K562 (cell line): ENCODE data around the gene DYRK4. TPM values are rescaled to one million over a fixed set of nuclear protein-coding genes. Genes with fewer than 3 reads are reported as not detected.
A peak's percentile ranks its signal among the peaks of the same experiment; 100 is the strongest.

Experiments
- ATF1 ChIP-seq, 2 experiments: fragments of 450-650 bp in 1 of 2; IDR thresholded peaks; 2 replicates each; pipeline ENCODE4 v1.6.1; 2016; ENCODE audit warnings: missing compliant biosample characterization in 1 of 2, missing genetic modification characterization in 1 of 2
- BRF1 ChIP-seq: IDR thresholded peaks from 3 replicates; pipeline ENCODE4 v1.6.1; 2011; ENCODE audit warnings: borderline replicate concordance, mild to moderate bottlenecking; ENCODE audit not compliant: insufficient read length; ENCODE audit errors: extremely low read depth
- CSDE1 ChIP-seq, 2 experiments: fragments of 450-650 bp; IDR thresholded peaks; 2 replicates each; pipeline ENCODE4 v1.6.1; 2016; ENCODE audit warnings: mild to moderate bottlenecking in 1 of 2
- ESRRA ChIP-seq: fragments of 450-650 bp; IDR thresholded peaks from 2 replicates; pipeline ENCODE4 v1.6.1; 2014; ENCODE audit warnings: low read depth, mild to moderate bottlenecking, moderate library complexity, borderline replicate concordance
- GTF2E2 ChIP-seq: fragments of 200-800 bp; sonication (Bioruptor generic); IDR thresholded peaks from 2 replicates; pipeline ENCODE4 v1.6.1; 2016; ENCODE audit warnings: missing genetic modification characterization, missing compliant biosample characterization
- HNRNPLL ChIP-seq: fragments of 200-400 bp; formaldehyde crosslinking; IDR thresholded peaks from 2 replicates; pipeline ENCODE4 v1.6.1; 2017; ENCODE audit warnings: low read length, low read depth, mild to moderate bottlenecking; ENCODE audit not compliant: poor library complexity, severe bottlenecking
- NCOA1 ChIP-seq: fragments of 450-650 bp; IDR thresholded peaks from 2 replicates; pipeline ENCODE4 v1.6.1; 2016; ENCODE audit warnings: low read depth
- NONO ChIP-seq, 2 experiments: fragments of 200-400 bp in 1 of 2; fragments of 450-650 bp in 1 of 2; formaldehyde crosslinking in 1 of 2; IDR thresholded peaks; 2 replicates each; pipeline ENCODE4 v1.6.1; 2017; ENCODE audit warnings: low read depth in 2 of 2, mild to moderate bottlenecking in 2 of 2, moderate library complexity in 2 of 2, low read length in 1 of 2
- OTX1 ChIP-seq: fragments of 450-650 bp; formaldehyde crosslinking; IDR thresholded peaks from 2 replicates; pipeline ENCODE4 v1.4.0; 2022; ENCODE audit warnings: mild to moderate bottlenecking
- PHF20 ChIP-seq: fragments of 450-650 bp; IDR thresholded peaks from 2 replicates; pipeline ENCODE4 v1.6.1; 2018; ENCODE audit not compliant: partially characterized antibody
- SNIP1 ChIP-seq: fragments of 450-650 bp; IDR thresholded peaks from 2 replicates; pipeline ENCODE4 v1.7.1; 2017; ENCODE audit warnings: low read depth, mild to moderate bottlenecking
- SOX6 ChIP-seq: fragments of 450-650 bp; IDR thresholded peaks from 2 replicates; pipeline ENCODE4 v1.6.1; 2014; ENCODE audit warnings: mild to moderate bottlenecking
- TAF9B ChIP-seq: fragments of 450-650 bp; IDR thresholded peaks from 2 replicates; pipeline ENCODE4 v1.6.1; 2018; ENCODE audit warnings: mild to moderate bottlenecking; ENCODE audit not compliant: partially characterized antibody
- TSC22D4 ChIP-seq: fragments of 450-650 bp; IDR thresholded peaks from 2 replicates; pipeline ENCODE4 v1.6.1; 2016; ENCODE audit warnings: missing genetic modification characterization, missing biosample characterization, control low read depth
- ZBTB7A ChIP-seq: IDR thresholded peaks from 2 replicates; pipeline ENCODE4 v1.6.1; 2011; ENCODE audit warnings: low read depth, mild to moderate bottlenecking, low read length, moderate library complexity, borderline replicate concordance; ENCODE audit not compliant: control insufficient read depth
- ZC3H4 ChIP-seq: sonication (generic); formaldehyde crosslinking; IDR thresholded peaks from 2 replicates; pipeline ENCODE4 v1.9.0; 2021; ENCODE audit warnings: missing genetic modification reagents, borderline replicate concordance
- ZNF76 ChIP-seq: fragments of 250-450 bp; sonication (Bioruptor Pico); IDR thresholded peaks from 2 replicates; pipeline ENCODE4 v1.4.0; 2020; ENCODE audit warnings: mild to moderate bottlenecking, moderate library complexity, borderline replicate concordance
- polyA plus RNA-seq, 8 experiments: library from polyadenylated mRNA; depleted of rRNA in 4 of 8; stranded (reverse) in 5 of 8; unstranded in 3 of 8; fragments of >200 nt; fragmentation: Nextera tagmentation in 2 of 8; fragmentation: Illumina TruSeq in 1 of 8; extraction: Ambion mirVana in 2 of 8; extraction: Trizol in 1 of 8; gene quantifications; 2 replicates each; pipeline versions ENCODE4 v1.2.1 to v1.2.3, GENCODE V29; 2011 to 2014; ENCODE audit warnings: inconsistent platforms in 1 of 8, missing spikeins in 1 of 8
- total RNA-seq, 7 experiments: library from RNA; depleted of rRNA in 6 of 7; stranded (reverse); fragments of >200 nt in 6 of 7; fragmentation: Illumina TruSeq in 2 of 7; extraction: Trizol in 2 of 7; gene quantifications; 2 replicates each; pipeline versions ENCODE4 v1.2.1 to v1.2.3, GENCODE V29; 2011 to 2021; ENCODE audit warnings: low replicate concordance in 1 of 7
- TF ChIP-seq, protein P1 (sequence below): sonication (generic); formaldehyde crosslinking; IDR thresholded peaks from 2 replicates; pipeline ENCODE4 v1.8.0; 2022; ENCODE audit warnings: missing genetic modification reagents, mild to moderate bottlenecking, moderate library complexity, borderline replicate concordance
- TF ChIP-seq, protein P2 (sequence below): sonication (generic); formaldehyde crosslinking; IDR thresholded peaks from 2 replicates; pipeline ENCODE4 v1.8.0; 2022; ENCODE audit warnings: mild to moderate bottlenecking, missing genetic modification reagents
- TF ChIP-seq, protein P3 (sequence below), 2 experiments: IDR thresholded peaks; 2 replicates each; pipeline ENCODE4 v1.6.1; 2011; ENCODE audit warnings: borderline replicate concordance in 1 of 2, control low read depth in 1 of 2, low read depth in 1 of 2, low read length in 1 of 2, mild to moderate bottlenecking in 1 of 2, mixed read lengths in 1 of 2, moderate library complexity in 1 of 2; ENCODE audit not compliant: insufficient read depth in 1 of 2, insufficient read length in 1 of 2, poor library complexity in 1 of 2, severe bottlenecking in 1 of 2; ENCODE audit errors: extremely low read depth in 1 of 2

The DYRK4 gene
- total and polyA plus RNA-seq, 9 of the 15 experiments (the other 6 are each of a cell fraction or from before 2014, with no cell fraction given) = 13.4 to 37.4 (median 22.2) TPM

DNA sequence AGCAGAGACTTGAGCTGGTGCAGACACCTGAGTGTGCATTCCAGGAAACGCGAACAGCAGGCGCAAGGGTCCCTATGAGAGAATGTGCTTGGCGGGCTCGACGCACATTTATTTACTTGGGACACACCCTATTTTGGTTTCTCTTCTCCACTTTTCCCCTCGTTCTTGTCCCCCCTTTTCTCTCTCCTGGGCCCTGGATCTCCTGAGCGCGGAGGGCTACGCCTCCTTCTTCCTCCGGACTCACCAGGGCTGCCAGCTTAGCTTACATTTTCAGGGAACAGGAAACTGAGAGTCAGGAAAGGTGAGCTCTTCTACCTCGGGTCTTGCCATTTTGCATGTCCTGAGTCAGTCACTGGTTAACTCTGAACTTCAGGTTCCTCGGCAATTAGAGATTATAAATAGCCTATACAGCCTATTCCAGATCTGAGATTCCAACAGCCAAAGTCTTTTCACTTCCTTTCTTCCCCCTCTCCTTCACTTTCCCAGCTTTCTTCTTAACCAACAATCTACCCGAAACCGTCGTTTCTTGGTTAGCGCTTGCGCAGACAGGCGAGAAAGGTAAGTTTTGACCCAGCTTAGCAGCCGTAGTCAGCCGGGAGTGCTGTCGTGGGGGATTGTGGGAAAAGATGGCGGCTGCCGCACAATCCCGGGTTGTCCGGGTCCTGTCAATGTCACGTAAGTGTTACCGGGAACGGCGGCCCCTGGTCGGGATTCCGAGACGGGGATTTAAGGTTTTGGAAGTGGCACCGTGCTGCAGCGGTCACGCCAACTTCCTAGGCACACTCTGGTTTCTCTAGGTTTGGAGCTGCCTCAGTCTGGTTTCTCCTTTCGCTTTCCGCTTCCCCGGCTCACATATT lies 86.7 kb downstream of the DYRK4 start, which contains the start of the genes AKAP3 and NDUFA9 (continued):
- no peak for TF ChIP-seq TSC22D4 (tag)
- no peak for TF ChIP-seq BRF1
- peak; percentile 89 for TF ChIP-seq PHF20
- peak; percentile 89 for TF ChIP-seq ESRRA
- no peak for TF ChIP-seq OTX1 (CRISPR knock-in tag)
- TF ChIP-seq CSDE1 (IDR thresholded peaks at IDR 0.05) = peak in 1 of 2 experiments; percentile 35; a peak in 1 of 4 replicates
- TF ChIP-seq NONO (IDR thresholded peaks at IDR 0.05; ENCODE audit: low read depth in 2 of 2, low read length in 1 of 2) = no peak
- TF ChIP-seq SNIP1 = no peak
- TF ChIP-seq SOX6 = no peak
- TF ChIP-seq ZC3H4 (CRISPR knock-in tag) = no peak
- peak; percentile 85 for TF ChIP-seq GTF2E2 (tag)
- TF ChIP-seq, protein P1, sequence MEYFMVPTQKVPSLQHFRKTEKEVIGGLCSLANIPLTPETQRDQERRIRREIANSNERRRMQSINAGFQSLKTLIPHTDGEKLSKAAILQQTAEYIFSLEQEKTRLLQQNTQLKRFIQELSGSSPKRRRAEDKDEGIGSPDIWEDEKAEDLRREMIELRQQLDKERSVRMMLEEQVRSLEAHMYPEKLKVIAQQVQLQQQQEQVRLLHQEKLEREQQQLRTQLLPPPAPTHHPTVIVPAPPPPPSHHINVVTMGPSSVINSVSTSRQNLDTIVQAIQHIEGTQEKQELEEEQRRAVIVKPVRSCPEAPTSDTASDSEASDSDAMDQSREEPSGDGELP (CRISPR knock-in tag) = peak; percentile 92
- TF ChIP-seq ATF1 (CRISPR knock-in tag; IDR thresholded peaks at IDR 0.05) = no peak
- TF ChIP-seq ATF1 (tag; IDR thresholded peaks at IDR 0.05) = 0 out of 2 replicates have a peak, but pooled peaks have one; percentile 18
- TF ChIP-seq ZNF76 (CRISPR knock-in tag) = no peak
- TF ChIP-seq, protein P2, sequence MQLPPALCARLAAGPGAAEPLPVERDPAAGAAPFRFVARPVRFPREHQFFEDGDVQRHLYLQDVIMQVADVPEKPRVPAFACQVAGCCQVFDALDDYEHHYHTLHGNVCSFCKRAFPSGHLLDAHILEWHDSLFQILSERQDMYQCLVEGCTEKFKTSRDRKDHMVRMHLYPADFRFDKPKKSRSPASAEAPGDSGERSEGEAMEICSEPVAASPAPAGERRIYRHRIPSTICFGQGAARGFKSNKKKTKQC (CRISPR knock-in tag) = 0 out of 2 replicates have a peak, but pooled peaks have one; percentile 25
- TF ChIP-seq TAF9B = peak; percentile 83
- TF ChIP-seq, protein P3, sequence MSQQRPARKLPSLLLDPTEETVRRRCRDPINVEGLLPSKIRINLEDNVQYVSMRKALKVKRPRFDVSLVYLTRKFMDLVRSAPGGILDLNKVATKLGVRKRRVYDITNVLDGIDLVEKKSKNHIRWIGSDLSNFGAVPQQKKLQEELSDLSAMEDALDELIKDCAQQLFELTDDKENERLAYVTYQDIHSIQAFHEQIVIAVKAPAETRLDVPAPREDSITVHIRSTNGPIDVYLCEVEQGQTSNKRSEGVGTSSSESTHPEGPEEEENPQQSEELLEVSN (IDR thresholded peaks at IDR 0.05; ENCODE audit: borderline replicate concordance in 1 of 2, extremely low read depth in 1 of 2, insufficient read depth in 1 of 2, insufficient read length in 1 of 2, low read depth in 1 of 2, low read length in 1 of 2, poor library complexity in 1 of 2, severe bottlenecking in 1 of 2) = peak in 1 of 2 experiments; percentile 54
- no peak for TF ChIP-seq HNRNPLL
- TF ChIP-seq NCOA1 = peak; percentile 19; the same call in 1 of the 2 replicates
- no peak for TF ChIP-seq ZBTB7A
